GM10847 (cell line): ENCODE data around the gene CDH16.

Experiments used
- POLR2A ChIP-seq: IDR thresholded peaks from 2 replicates; pipeline ENCODE4 v1.6.1; 2011; ENCODE audit not compliant: insufficient read length; ENCODE audit errors: extremely low read depth

CDH16 gene

DNA sequence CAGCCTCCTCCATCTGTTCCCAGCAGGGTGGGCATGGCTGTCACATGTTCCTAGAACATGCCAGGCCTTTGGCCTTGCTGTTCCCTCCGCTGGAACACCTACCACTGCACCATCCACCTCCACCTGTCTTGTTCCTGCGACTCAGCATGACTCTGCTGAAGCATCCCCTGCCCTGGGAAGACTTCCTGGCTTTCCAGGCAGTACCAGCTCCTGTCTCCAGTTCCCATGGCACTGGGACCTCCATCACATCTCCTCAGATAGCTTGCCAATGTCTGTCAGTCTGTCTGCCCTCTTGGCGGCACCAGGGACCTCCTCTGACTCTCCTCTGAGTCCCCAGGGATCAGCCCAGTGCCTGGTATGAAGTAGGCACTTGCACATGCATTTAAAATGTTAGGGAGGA lies 22.7 kb downstream of the CDH16 start:
- TF ChIP-seq POLR2A = no peak

DNA sequence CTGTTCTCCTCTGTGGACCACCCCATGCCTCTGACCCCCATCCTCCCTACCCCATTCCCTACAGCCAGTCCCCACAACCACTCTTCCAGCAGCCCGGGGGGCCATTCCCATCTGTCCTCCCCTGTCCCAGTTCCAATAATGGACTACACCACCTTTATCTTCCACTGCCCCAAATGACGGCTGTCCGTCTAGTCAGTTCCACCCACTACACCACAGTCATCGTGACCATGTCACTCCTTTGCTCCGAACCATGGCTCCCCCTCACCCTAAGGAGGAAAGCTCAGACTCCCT lies 23.1 kb downstream of the CDH16 start:
- no peak for TF ChIP-seq POLR2A

DNA sequence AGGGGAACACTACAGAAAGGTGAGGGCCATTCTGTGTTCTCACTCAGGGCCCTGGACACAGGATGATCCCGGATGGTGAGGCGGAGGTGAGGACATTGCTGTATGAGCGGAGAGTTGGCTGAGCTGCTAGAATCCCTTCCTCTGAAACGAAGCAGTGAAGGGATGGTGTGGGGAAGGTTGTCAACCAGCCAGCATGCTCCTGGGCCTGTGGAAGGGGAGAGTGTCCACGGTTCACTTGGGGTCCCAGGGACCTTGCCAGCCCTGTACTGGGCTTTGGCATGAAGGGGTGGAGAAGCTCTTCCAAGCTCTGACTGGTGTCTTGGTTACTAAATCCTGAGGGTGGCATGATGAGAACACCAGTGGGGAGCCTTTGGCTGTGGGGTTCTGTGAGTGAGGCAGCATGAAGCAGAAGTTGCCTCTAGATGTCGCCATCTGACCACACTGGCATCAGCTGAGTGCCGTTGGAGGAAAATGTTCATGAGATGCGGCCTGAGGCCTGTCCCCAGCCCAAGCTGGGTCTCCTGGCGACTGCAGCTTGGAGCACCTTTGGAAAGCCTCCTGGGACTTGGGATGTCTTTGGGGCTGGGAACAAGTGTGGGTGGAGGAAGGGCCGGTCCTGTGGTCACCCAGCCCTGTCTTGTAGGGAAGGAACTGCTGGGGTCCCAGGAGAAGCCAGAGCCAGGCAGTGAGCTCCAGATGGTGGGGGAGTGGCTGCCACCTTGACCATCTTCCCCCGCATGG lies 23.6 kb downstream of the CDH16 start:
- TF ChIP-seq POLR2A = no peak

- no peak for TF ChIP-seq POLR2A
Observed at GRCh38 chr16:66894055-66894454, 24.6 kb downstream of the CDH16 start.

GRCh38 chr16:66891797-66892196 lies 26.9 kb downstream of the CDH16 start:
- no peak for TF ChIP-seq POLR2A

GRCh38 chr16:66891360-66891759 lies 27.3 kb downstream of the CDH16 start:
- TF ChIP-seq POLR2A = no peak

DNA sequence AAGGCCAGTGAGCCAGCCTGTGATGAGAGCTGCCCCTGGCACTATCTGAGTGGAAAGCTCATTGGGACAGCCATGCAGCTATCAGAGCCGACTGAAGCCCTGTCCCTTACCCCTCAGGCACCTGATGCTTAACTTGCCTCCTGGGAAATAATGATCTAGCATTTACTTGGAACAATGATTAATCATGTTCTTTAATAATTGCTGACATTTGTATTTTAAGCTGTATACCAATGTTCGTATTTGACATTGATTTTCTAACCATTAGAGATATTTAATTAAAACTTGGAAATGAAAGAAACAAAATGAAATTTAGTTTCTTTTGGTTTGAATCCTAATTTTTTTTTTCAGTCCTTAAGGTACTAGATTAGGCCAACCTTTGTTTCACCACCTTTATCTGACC lies 27.9 kb downstream of the CDH16 start:
- TF ChIP-seq POLR2A = no peak

DNA sequence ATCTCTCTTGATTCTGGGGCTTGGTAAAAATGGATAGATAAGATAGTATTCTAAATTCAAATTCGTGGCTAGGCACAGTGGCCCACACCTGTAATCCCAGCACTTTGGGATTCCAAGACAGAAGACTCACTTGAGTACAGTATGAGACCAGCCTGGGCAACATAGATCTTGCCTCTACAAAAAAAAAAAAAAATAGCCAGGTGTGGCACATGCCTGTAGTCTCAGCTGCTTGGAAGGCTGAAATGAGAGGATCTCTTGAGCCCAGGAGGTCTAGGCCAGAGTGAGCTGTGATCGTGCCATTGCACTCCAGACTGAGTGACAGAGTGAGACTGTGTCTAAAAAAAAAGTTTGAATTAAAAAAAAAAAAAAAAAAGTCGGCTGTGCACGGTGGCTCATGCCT lies 29.1 kb downstream of the CDH16 start:
- no peak for TF ChIP-seq POLR2A

DNA sequence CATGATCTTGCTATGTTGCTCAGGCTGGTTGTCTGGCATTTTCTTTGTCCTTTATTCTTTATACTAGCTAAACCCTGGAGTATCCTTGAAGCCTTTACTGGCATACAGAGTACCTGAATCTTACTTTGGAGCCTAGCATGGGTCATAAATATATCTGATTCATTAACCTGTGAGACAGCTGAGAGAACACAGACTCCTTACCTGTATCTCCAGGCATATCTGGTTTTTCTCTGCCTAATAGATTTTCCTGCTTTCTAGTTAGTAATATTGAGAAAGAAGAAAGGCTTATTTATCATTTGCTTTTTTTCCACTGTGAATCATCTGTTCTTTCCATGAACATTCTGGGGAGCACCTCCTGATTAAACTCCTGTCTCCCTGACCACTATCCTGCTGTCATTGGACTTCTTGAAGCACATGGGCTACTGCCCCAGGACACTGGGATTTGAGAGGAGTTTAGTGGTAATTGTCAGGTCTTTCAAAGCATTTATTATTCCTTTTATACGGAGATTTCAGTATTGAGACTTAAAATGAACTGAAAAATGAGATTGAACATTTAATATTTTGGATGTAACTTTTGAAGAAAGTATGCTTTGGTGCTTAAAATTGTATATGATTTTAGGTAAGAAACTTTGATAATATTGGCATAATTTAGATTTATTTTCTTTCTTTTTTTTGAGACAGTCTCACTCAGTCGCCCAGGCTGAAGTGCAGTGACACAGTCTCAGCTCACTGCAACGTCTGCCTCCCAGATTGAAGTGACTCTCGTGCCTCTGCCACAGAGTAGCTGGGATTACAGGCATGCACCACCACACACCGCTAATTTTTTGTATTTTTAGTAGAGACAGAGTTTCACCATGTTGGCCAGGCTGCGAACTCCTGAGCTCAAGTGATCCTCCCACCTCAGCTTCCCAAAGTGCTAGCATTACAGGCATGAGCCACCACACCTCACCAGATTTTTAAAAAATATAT lies 29.8 kb downstream of the CDH16 start:
- no peak for TF ChIP-seq POLR2A

DNA sequence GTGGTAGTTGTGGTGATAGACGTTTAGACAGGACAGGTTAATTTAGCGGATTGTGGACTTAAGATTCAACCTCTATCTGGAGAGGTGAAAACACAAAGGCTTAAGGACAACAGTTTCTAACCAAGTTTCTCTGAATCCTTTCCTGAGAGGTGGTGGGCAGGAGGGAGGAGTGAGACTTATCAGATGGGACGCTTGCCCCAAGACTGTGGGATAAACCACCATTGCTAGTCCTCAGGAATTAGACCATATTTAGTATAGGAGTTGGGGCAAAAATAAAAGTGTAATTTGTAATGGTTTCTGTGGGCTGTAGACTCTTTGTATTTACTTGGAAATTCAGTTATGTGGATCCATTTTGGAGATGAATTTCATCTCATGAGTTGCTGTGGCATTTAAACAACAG lies 31.8 kb downstream of the CDH16 start:
- TF ChIP-seq POLR2A = no peak

DNA sequence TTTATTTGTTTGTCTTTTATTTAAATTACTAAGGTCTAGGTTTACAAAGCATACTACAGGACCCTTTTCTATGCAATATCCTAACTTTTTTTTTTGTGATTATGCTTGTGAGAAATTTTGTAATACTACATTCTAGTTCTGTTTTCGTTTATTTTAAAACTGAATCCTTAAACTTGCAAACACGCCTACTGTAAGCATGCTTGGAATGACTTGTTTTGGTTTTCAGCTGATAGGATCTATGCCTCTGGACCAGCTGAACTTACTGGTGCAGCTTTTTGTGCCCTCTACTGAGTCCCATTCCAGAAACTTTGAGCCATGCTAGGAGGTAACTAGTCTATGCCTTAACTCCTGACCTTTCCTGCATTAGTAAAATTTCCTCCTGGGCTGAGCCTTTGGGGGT lies 32.4 kb downstream of the CDH16 start:
- no peak for TF ChIP-seq POLR2A

DNA sequence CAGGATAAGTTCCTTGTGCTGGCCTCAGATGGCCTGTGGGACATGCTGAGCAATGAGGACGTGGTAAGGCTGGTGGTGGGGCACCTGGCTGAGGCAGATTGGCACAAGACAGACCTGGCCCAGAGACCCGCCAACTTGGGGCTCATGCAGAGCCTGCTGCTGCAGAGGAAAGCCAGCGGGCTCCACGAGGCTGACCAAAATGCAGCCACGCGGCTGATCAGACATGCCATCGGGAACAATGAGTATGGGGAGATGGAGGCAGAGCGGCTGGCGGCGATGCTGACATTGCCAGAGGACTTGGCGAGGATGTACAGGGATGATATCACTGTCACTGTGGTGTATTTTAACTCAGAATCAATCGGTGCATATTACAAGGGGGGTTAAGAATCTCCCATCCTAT lies 33.2 kb downstream of the CDH16 start:
- TF ChIP-seq POLR2A = no peak

DNA sequence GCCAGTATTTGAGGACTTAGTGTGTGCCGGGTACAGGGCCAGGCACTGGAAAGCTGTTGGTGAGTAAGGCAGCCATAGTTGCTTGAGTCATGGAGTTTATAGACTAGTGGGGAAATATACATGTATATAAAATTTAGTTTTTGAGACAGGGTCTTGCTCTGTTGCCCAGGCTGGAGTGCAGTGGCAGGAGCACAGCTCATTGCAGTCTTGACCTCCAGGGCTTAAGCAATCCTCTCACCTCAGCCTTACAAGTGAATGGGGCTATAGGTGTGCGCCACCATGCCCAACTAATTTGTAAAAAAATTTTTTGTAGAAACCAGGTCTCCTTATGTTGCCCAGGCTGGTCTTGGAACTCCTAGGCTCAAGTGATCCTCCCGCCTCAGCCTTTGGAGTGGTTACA lies 36.0 kb downstream of the CDH16 start:
- no peak for TF ChIP-seq POLR2A

DNA sequence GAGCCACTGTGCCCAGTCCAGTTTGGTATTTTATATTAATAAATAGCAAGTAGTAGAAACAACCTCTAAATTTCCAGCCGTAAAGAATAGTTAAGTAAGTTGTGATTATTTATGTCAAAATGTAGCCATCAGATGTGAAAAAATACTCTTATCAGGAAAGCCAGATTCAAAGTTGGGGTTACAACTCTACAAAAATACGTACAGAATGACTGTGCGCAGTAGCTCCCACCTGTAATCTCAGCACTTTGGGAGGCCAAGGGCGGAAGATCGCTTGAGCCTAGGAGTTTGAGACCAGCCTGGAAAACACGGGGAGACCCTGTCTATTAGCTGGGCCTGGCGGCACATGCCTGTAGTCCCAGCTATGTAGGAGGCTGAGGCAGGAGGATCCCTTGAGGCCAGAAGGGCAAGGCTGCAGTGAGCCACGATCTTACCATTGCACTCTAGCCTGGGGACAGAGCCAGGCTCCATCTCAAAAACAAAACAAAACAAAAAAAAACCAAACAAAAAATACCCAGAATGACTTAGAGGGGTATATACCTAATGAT lies 36.6 kb downstream of the CDH16 start:
- no peak for TF ChIP-seq POLR2A

GRCh38 chr16:66881560-66881959 lies 37.1 kb downstream of the CDH16 start:
- no peak for TF ChIP-seq POLR2A

DNA sequence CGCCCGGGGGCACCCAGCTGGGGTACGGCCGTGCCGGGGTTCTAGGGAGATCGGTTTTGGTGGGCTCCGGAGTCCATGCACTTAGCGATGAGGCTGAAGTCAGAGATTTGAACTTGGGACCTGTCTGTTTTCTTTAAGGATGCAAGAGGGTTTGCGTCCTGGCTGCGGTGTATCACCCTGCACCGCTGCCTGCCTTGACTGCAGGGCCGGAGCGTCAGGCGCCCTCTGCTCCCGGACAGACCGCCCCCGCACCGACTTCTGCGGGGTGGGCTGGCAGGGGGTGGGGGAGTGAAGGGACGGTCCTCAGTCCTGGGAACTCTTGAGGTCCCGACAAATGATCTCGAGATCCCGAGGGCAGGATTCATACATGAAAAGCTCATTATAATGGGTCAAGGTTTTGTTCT lies 37.7 kb downstream of the CDH16 start:
- no peak for TF ChIP-seq POLR2A
